ENCODE measurements around the gene SEZ6L. TPM values are rescaled to one million over a fixed set of nuclear protein-coding genes. Genes with fewer than 3 reads are reported as not detected.

The SEZ6L gene
- total and polyA plus RNA-seq, 9 donors: 0.10 to 0.32 (median 0.15) TPM; not detected in 3

DNA sequence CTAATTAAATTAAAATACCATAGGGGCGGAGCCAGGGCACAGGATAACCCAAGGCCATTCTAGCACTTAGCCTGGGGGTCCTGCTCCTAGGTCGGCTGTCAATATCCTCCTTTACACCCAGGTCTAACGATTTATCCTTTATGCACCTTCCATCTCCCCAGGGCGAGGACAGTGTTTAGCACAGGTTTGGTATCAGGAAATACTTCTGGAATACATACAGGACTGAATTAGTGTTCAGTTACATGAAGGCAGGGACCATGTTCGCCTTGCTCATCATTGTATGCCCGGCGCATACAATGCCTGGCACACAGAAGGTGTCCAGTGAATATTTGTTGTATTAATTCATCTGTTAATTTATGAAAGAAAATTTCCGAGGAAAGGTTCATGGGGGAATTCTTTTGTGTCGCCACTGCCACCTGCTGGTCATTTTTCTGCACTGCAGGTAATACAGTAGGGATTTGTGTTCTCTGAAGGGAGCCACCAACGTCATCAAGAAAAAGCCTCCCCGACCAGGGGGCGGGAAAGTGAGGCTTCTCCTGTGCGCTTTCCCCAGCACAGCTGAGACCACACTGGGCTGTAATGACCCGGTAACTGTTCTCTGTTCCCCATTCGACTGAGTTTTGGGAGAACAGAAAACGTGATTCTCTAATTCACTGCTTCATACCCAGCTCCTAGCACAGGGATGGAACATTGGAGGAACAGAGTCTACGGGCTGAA is 191.1 kb downstream of the SEZ6L start:
- TF ChIP-seq EP300 (IDR thresholded peaks at IDR 0.05) (no peak), POLR2A (IDR thresholded peaks at IDR 0.05) (no peak)
- TF ChIP-seq, protein P1, sequence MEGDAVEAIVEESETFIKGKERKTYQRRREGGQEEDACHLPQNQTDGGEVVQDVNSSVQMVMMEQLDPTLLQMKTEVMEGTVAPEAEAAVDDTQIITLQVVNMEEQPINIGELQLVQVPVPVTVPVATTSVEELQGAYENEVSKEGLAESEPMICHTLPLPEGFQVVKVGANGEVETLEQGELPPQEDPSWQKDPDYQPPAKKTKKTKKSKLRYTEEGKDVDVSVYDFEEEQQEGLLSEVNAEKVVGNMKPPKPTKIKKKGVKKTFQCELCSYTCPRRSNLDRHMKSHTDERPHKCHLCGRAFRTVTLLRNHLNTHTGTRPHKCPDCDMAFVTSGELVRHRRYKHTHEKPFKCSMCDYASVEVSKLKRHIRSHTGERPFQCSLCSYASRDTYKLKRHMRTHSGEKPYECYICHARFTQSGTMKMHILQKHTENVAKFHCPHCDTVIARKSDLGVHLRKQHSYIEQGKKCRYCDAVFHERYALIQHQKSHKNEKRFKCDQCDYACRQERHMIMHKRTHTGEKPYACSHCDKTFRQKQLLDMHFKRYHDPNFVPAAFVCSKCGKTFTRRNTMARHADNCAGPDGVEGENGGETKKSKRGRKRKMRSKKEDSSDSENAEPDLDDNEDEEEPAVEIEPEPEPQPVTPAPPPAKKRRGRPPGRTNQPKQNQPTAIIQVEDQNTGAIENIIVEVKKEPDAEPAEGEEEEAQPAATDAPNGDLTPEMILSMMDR (IDR thresholded peaks at IDR 0.05): peak; percentile 44 to 69 (median 64)
- WGBS, 3 donors: 5 to 7% (median 7%) methylated on average over 17 of the region's 17 CpGs
- DNase-seq: peak; percentile 32 to 65 (median 57)
- Histone ChIP-seq H3K27ac (no peak overlapping the region), H3K4me1 (ENCODE audit: insufficient read depth) (no peaks in the 10 kb centered on the region), H3K36me3 (no peaks in the 10 kb centered on the region), H3K27me3 (no peaks in the 10 kb centered on the region), H3K4me3 (no peak overlapping the region), H3K9me3 (no peaks in the 10 kb centered on the region)
- intact Hi-C loops (cut with DNase I): no loop called here

DNA sequence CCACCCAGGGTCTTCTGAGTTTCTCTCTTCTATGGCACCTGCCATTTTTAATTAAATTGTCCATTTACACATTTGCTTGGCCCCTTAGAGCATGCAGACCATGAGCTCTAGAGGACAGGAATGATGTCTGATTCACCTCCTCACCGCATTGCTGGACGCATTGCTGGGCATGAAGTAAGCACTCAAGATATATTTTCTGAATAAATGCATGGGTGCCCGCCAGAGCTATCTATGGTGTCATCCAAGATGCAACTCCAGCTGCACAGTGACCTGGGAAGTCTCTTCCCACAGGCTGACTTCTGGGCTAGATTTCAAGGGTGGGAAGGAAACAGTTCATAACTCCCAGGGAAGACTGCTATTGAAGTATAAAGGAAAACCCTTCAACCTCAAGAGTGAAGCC is 193.2 kb downstream of the SEZ6L start:
- no peak overlapping the region for H3K27ac ChIP-seq
- H3K9me3 ChIP-seq: no peaks in the 10 kb centered on the region
- no peak for DNase-seq
- WGBS, 3 donors: 71 to 85% (median 79%) methylated on average over 3 of the region's 3 CpGs
- H3K4me3 ChIP-seq: no peak overlapping the region
- TF ChIP-seq POLR2A (IDR thresholded peaks at IDR 0.05) (no peak), EP300 (IDR thresholded peaks at IDR 0.05) (no peak)
- TF ChIP-seq, protein P1 (IDR thresholded peaks at IDR 0.05): no peak
- H3K36me3 ChIP-seq: no peaks in the 10 kb centered on the region
- H3K27me3 ChIP-seq: no peaks in the 10 kb centered on the region
- intact Hi-C loops (cut with DNase I): no loop called here
- no peaks in the 10 kb centered on the region for H3K4me1 ChIP-seq (ENCODE audit: insufficient read depth)

DNA sequence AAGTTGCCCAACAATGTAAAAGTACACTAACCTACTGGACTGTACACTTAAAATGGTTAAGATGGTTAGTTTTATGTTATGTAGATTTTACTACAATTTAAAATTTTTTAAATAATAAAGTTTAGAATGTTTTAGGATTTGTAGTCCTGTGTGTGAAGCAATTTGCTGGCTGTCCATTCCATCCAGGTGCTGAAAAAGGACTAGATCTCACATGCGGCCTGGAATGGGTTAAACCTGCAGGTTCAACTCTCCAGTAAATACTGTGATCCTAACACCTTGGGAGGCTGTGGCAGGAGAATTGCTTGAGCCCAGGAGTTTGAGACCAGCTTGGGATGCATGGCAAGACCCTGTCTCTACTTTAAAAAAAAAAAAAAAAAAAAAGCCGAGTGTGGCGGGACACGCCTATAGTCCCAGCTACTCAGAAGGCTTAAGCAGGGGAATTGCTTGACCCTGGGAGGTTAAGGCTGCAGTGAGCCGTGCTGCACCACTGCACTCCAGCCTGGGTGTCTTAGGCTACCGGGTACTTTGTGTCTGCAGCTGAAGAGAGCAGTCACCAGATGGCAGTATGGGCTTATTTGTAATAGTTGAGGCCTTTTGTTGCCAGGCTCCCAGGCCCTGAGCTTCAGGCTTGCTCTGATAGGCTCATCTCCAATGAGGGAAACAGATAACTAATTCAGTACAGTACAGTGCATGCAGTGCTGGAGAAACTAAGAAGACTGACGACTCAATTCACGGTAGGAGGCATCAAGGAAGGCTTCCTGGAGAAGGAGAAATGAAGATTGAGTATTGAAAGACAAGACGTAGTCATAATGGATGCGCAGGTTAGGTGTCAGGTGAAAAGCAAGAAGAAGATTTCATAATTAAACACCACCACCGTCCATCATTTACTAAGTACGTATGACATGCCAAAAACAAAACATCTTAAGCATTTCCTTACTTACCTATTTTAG is 195.1 kb downstream of the SEZ6L start:
- WGBS, 3 donors: 31 to 35% (median 34%) methylated on average over 12 of the region's 12 CpGs
- TF ChIP-seq, protein P1 (IDR thresholded peaks at IDR 0.05): no peak
- Histone ChIP-seq H3K27me3 (no peaks in the 10 kb centered on the region), H3K27ac (no peak overlapping the region), H3K9me3 (no peaks in the 10 kb centered on the region), H3K36me3 (no peaks in the 10 kb centered on the region), H3K4me3 (no peak overlapping the region), H3K4me1 (ENCODE audit: insufficient read depth) (no peaks in the 10 kb centered on the region)
- DNase-seq: peak in 3 of 5 donors; percentile 20 to 42 (median 21)
- intact Hi-C loops (cut with DNase I): no loop called here

DNA sequence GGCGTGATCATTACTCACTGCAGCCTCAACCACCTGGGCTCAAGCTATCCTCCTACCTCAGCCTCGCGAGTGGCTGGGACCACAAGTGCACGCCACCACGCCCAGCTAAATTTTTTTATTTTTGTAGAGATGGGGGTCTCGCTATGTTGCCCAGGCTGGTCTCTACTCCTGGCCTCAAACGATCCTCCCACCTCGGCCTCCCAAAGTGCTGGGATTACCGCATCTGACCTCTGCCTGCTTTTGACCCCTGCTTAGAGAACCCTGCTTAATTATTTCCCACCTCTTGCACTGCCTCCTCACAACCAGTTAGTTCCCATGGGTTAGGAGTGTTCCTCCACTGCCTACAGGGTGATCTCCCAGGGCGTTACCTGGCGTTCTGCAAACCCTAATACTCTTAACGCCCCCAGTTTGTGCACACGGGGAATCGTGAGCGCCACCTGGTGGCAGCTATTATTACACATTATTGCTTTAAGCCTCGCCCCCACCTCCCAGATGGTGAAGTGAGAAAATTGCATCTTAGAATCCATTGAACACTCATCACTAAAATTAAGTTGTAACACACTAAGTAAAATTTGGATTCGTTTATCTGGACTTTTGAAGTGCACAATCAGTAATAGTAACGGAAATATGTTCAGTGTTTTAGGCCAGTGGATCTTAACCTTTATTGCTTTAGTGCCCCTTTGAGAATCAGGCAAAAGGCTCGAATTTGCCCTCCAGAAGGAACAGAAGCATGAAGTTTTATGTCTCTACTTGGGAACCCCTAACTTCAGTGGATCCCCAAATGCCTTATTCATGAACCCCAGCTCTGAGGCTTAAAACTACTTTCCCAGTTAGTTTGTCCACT is 198.4 kb downstream of the SEZ6L start:
- 39 to 41% (median 40%) methylated on average over 19 of the region's 19 CpGs for WGBS, 3 donors
- no peaks in the 10 kb centered on the region for H3K27me3 ChIP-seq
- TF ChIP-seq, protein P1 (IDR thresholded peaks at IDR 0.05): no peak
- TF ChIP-seq EP300 (IDR thresholded peaks at IDR 0.05) (no peak), POLR2A (IDR thresholded peaks at IDR 0.05) (no peak)
- H3K27ac ChIP-seq: no peak overlapping the region
- intact Hi-C loops (cut with DNase I): no loop called here
- H3K4me1 ChIP-seq (ENCODE audit: insufficient read depth): no peaks in the 10 kb centered on the region
- H3K9me3 ChIP-seq: no peaks in the 10 kb centered on the region
- DNase-seq: no peak
- no peaks in the 10 kb centered on the region for H3K36me3 ChIP-seq
- no peak overlapping the region for H3K4me3 ChIP-seq

All from ovary (tissue), 9 donors.